Stomach (tissue), 4 donors: ENCODE results near the gene RHOH.

Experiments used
- POLR2A ChIP-seq, 4 donors: fragments of 450-650 bp; IDR thresholded peaks; one replicate each; pipeline ENCODE4 v1.6.1; 2016; ENCODE audit warnings: antibody characterized with exemption in 4 of 4, control low read depth in 2 of 4, mild to moderate bottlenecking in 1 of 4, moderate library complexity in 1 of 4
- TF ChIP-seq, protein P1 (sequence below), 7 experiments: fragments of 450-650 bp in 4 of 7; fragments of 200-600 bp in 3 of 7; sonication (generic) in 3 of 7; IDR thresholded peaks; one replicate each; pipeline ENCODE4 v1.5.1; 2016 to 2019; ENCODE audit warnings: antibody characterized with exemption in 7 of 7, control low read depth in 2 of 7, mild to moderate bottlenecking in 1 of 7

DNA sequence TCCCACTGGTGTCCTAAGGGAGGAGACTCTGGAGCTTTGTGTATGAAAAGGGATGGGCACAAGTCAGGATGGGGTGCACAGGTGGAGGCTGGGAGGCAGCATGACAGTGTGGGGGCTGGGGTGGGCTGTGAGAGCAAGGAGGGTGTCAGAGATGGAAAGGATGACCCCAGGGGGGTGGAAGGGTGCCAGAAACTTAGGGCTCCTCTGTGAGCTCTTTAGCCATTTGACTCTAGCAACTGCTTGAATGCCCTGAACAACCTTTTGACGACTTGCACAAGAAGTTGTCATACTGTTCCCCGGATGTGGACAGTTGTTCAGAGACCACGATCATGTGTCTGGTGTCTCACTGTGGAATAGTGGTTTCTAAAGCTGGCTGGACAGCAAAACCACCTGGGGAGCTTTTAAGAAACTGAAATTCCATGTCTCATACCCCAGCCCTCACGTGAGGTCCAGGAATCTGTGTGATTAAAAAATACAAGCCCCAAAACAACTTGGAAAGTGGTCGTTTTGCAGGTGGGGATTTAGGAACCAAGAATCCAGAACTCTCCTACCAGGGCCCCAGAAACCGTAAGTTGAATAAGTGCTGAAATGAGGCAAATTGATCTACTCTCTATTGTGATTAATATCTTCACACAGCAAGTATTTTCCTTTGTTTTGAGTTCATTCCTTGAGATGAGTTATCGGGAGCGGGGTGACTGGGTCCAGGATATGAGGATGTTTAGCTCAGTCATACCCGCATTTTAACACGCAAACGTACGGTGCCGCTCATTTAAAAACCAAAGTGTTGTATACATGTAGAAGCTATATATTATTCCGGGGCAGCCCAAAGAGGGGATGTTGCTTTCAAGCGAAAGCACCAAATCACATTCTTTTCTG is 3.4 kb downstream of the RHOH start:
- TF ChIP-seq, protein P1, sequence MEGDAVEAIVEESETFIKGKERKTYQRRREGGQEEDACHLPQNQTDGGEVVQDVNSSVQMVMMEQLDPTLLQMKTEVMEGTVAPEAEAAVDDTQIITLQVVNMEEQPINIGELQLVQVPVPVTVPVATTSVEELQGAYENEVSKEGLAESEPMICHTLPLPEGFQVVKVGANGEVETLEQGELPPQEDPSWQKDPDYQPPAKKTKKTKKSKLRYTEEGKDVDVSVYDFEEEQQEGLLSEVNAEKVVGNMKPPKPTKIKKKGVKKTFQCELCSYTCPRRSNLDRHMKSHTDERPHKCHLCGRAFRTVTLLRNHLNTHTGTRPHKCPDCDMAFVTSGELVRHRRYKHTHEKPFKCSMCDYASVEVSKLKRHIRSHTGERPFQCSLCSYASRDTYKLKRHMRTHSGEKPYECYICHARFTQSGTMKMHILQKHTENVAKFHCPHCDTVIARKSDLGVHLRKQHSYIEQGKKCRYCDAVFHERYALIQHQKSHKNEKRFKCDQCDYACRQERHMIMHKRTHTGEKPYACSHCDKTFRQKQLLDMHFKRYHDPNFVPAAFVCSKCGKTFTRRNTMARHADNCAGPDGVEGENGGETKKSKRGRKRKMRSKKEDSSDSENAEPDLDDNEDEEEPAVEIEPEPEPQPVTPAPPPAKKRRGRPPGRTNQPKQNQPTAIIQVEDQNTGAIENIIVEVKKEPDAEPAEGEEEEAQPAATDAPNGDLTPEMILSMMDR (IDR thresholded peaks at IDR 0.05) = no peak
- TF ChIP-seq POLR2A (IDR thresholded peaks at IDR 0.05) = no peak
